RPMI7951 (cell line): Measurements from ENCODE around the gene CPSF4L. TPM values are rescaled to one million over a fixed set of nuclear protein-coding genes. Genes with fewer than 3 reads are reported as not detected.

Experiments used
- DNase-seq: peaks from one replicate; pipeline ENCODE4 v3.0.0-alpha.2; 2012; ENCODE audit warnings: low read depth
- total RNA-seq: library from RNA; depleted of rRNA; stranded (reverse); fragments of >200 nt; shearing (Covaris generic); gene quantifications from 2 replicates; pipeline ENCODE4 v1.2.3, GENCODE V29; 2014

Gene CPSF4L
- total RNA-seq, 1 experiment from 2014 or later = not detected

DNA sequence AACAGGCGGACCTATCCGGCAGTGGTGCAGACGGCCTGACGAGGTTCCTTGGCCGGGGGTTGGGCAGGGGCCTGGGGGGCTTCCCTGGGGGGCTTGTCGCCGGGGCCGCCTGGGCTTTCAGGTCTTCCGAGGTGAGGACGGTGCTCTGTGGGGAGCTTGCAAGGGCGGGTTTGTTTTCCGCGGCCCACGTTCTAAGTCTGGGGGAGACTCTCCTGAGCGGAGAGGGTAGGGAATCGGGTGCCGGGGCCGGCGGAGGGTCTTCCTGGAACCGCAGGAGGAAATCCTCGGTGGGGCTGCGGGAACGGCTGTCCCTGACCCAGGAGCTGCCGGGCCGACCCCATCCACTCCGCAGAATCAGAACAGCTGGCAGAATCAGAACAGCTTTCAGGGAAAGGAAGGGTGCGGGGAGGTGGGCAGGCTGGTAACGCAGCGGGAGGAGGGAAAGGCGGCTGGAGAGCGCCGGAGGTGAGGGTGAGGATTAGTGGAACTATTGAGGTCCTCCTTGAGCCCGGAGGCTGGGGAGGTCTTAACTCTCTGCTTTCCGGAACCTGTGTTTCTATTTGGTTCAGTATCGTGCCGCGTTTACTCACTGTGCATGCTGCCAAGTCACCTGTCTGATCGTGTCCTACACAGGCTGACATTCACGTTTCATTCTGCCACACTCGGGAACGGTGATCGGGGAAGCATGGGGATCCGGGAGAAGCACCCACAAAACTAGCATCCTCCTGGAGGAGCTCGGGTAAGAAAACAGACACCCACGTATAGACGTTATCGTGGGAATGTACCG lies 28.9 kb downstream of the CPSF4L start:
- peak; percentile 39 for DNase-seq

DNA sequence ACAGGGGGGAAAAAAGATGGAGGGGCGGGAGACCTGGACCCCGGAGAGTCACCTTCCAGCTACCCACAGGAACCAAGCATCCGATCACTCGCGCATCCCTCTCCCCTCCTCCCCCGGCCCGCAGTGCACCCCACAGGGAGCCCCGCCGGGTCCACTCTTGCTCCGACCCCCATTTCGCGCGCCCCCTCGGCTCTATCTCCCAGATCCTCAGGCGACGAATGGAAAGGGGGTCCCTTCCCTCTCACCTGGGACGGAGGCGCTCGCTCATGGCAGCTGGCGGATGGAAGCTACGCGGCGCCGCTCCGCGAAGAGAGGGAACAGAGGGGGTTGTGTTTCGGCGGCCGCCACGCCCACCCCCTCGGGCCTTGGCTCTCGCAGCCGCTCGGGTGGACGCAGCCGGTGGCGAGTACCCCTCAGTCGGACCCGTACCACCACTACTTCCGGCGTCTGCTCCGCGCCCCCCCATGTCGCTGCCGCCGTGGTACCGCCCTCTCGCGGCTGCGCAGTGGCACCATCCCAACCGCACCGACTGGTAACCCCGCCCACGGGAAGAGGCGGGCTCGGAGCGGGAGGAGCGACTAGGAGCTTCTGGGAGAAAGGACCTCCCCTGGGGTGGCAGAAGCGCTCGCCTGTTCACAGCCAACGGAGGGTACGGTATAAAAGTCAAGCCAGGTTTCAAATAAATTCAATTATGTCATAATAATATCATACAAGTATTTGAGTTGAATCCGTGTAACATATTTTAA lies 29.7 kb downstream of the CPSF4L start:
- DNase-seq = peak; percentile 89

- peak; percentile 26 for DNase-seq
Measured at GRCh38 chr17:73231395-73231794, 30.3 kb downstream of the CPSF4L start.

- DNase-seq = no peak
Measured at GRCh38 chr17:73230088-73230487, 31.6 kb downstream of the CPSF4L start.

- peak; percentile 84 for DNase-seq
Measured at GRCh38 chr17:73228748-73229236, 32.9 kb downstream of the CPSF4L start.

DNA sequence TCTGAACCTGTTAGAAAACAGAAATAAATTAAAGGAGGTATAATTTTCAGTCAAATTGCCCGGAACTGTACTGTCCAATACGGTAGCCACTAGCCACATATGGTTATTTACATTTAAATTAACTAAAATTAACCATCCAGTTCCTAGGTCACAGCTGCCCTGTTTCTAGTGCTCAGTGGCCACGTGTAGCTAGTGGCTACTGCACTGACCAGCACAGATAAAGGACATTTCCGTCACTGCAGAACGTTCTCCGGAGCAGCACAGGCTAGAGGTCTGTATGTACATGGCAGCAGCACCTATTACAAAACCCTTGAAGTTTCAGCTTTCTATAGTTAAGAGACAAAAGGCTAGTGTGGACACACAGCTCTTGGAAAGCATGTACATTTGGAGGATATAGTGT lies 33.7 kb downstream of the CPSF4L start:
- DNase-seq = no peak

DNA sequence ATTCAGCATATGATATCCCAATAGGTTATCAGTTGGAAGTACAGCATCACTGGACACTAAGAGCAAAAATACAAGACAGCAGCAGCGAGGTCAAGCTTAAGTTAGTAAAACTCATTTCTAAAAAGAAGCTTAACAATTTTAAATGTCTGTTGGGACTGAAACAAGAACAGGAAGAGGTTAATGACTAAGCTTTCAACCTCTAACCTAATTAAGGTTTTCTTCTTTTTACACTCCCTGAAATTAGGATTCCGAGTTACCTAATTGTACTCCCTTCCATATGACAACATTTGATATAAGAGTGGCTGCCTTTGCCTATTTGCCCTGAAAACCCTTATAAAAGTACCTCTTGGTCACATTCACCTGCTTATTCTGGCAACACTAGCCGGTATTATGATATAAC lies 34.3 kb downstream of the CPSF4L start:
- no peak for DNase-seq

DNA sequence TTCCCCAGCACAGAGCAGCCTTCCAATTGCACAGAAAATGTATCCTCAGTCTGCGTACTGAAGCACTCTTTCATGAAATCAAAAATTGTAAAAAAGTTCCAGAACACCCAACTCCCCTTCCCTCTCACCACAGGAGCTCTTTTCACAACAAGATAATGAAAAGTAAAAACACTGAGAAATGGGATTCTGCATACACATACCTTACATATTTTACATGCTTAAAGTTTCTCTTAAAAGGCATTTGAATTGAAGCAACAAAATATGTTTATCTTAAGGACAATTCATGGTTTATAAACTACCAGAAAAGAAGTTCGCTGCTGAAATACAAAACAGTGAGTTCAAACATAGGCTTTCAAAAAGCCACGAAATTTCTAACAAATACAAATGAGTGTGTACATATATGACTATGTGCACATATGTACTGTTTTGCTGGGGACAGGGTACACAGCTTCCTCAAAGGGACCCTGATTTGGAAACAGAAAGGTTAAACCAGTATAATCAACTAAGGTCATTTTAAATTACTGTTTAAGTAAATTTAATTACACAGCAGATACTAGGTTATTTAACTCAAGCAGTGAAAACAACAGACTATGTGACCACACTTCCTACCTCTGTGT lies 35.0 kb downstream of the CPSF4L start:
- no peak for DNase-seq

GRCh38 chr17:73224663-73225305 lies 36.9 kb downstream of the CPSF4L start:
- DNase-seq = no peak

- DNase-seq = no peak
Measured at GRCh38 chr17:73224237-73224636, 37.4 kb downstream of the CPSF4L start.

- no peak for DNase-seq
Measured at GRCh38 chr17:73223626-73224230, 38.0 kb downstream of the CPSF4L start.

DNA sequence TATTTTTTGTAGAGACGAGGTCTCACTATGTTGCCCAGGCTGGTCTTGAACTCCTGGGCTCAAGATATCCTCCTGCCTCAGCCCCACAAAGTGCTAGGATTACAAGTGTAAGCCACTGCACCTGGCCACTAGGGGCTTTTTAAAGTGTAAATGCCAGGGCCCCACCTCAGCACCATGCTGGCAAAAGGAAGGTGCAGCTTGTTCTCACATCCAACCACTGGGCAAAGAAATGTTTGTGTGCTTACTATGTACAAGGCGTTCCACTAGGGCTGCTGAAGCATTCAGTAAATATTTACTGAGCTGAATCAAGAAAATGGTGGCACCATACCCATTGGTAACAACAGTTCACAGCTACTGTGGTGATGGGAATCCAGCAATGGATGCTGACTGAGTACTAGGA lies 46.2 kb downstream of the CPSF4L start:
- no peak for DNase-seq

- DNase-seq = no peak
Measured at GRCh38 chr17:73214851-73215250, 46.8 kb downstream of the CPSF4L start.

- DNase-seq = no peak
Measured at GRCh38 chr17:73214008-73214407, 47.7 kb downstream of the CPSF4L start.

GRCh38 chr17:73211745-73212144 lies 49.9 kb downstream of the CPSF4L start:
- DNase-seq = no peak

- no peak for DNase-seq
Measured at GRCh38 chr17:73210002-73210678, 51.5 kb downstream of the CPSF4L start.

DNA sequence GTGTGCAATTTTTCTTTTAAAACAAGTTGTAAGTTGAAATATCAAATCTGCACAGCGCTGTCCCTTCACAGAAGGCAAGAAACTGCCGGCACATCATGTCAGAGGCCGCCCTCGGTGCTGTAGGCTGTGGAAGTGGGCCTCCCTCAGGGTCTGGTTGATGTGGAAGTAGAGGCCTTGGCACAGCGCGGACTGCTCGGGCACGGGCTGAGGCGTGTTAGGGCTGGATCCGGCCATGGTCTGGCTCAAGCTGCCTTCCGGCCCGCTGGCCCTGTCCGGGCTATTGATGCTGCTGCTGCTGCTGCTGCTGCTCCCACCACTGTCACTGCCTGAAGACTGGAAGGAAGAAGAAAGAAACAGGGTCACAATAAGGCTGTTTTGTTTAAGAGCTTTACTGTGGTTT lies 52.2 kb downstream of the CPSF4L start:
- no peak for DNase-seq

GRCh38 chr17:73208139-73208827 lies 53.4 kb downstream of the CPSF4L start:
- DNase-seq = no peak

GRCh38 chr17:73205459-73205961 lies 56.2 kb downstream of the CPSF4L start:
- no peak for DNase-seq

DNA sequence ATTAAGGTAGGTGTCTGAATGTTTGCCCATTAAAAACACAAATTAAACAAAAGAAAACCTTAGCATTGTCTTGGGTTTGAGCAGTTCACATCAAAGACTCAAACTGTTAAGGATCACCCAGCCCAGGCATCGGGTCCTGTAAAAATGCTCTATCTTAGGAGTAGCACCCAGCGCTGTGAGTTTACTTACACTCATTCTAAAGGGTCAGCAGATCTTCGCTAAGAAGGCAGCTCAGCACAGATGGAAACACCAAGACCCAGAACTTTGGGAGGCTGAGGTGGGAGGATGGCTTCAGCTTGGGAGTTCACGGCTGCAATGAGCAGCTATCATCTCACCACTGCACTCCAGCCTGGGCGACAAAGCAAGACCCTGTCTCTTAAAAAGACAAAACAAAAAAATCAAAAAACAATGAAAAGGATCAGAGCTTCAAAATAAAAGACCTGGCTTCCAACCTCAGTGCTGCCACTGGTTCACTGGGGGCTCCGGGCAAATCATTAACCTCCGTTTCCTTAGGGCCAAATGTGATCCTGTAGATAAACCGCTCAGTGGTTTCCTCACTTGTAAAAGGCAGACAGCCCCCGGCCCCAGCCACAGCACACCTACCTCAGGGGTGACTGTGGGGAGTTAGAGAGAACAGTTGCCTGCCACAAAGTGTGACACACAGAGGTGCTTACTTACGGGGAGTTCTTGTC lies 57.7 kb downstream of the CPSF4L start:
- DNase-seq = no peak
